ENCODE data around the gene PLA2G4E. TPM values are rescaled to one million over a fixed set of nuclear protein-coding genes. Genes with fewer than 3 reads are reported as not detected.
A peak's percentile ranks its signal among the peaks of the same experiment; 100 is the strongest.

Gene PLA2G4E
- total and polyA plus RNA-seq, 2 of the 13 experiments (the other 11 are each of a cell fraction or from before 2014, with no cell fraction given), result not detected

DNA sequence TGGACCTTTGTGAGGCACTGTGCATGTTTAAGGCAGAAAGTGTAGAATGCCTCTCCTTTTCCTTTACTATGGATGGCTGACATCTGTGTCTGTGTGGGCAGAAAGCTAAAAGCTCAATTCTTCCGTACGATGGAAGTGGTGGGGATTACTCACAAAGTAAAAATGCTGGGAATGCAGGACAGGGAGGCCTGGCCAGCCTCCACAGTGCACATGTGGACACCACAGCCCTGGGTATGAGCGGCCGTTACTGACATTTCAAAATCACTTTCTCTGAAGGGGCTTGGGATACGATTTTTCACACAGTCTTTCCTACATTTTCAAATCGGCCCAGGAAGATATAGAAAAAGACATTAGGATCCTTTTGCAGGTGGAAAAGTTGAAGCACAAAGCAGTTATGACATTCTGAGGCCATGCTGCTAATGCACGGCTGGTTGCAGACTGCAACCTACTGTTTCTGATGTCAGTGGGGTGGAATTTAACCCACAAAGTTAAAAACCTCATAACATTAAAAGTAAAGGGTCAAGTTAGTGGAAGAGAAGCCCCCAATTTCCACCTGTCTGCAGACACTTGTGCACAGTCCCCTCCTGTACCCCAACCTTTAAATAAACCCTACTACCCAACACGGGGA, 76.4 kb downstream of the PLA2G4E start (continued):
- TF ChIP-seq ZNF282 (IDR thresholded peaks at IDR 0.05; ENCODE audit: partially characterized antibody), result no peak
- TF ChIP-seq ZNF7 (CRISPR knock-in tag; IDR thresholded peaks at IDR 0.05), result no peak
- TF ChIP-seq ZSCAN9 (CRISPR knock-in tag; IDR thresholded peaks at IDR 0.05; ENCODE audit: borderline replicate concordance), result no peak
- TF ChIP-seq NFIC (IDR thresholded peaks at IDR 0.05; ENCODE audit: low read length), result no peak
- TF ChIP-seq MYC (CRISPR knock-in tag; IDR thresholded peaks at IDR 0.05; ENCODE audit: borderline replicate concordance), result peak; percentile 40; the same call in 1 of the 2 replicates
- no peak for TF ChIP-seq NFKBIZ (CRISPR knock-in tag; IDR thresholded peaks at IDR 0.05)
- TF ChIP-seq, protein P1, sequence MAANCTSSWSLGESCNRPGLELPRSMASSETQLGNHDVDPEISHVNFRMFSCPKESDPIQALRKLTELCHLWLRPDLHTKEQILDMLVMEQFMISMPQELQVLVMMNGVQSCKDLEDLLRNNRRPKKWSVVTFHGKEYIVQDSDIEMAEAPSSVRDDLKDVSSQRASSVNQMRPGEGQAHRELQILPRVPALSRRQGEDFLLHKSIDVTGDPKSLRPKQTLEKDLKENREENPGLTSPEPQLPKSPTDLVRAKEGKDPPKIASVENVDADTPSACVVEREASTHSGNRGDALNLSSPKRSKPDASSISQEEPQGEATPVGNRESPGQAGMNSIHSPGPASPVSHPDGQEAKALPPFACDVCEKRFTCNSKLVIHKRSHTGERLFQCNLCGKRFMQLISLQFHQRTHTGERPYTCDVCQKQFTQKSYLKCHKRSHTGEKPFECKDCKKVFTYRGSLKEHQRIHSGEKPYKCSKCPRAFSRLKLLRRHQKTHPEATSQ (CRISPR knock-in tag; IDR thresholded peaks at IDR 0.05; ENCODE audit: borderline replicate concordance), result no peak
- no peak for TF ChIP-seq REXO4 (CRISPR knock-in tag; IDR thresholded peaks at IDR 0.05; ENCODE audit: borderline replicate concordance)
- TF ChIP-seq HIVEP1 (CRISPR knock-in tag; IDR thresholded peaks at IDR 0.05), result no peak
- no peak for TF ChIP-seq PITX1 (CRISPR knock-in tag; IDR thresholded peaks at IDR 0.05)
- no peak for TF ChIP-seq MYPOP (CRISPR knock-in tag; IDR thresholded peaks at IDR 0.05)
- TF ChIP-seq, protein P2, sequence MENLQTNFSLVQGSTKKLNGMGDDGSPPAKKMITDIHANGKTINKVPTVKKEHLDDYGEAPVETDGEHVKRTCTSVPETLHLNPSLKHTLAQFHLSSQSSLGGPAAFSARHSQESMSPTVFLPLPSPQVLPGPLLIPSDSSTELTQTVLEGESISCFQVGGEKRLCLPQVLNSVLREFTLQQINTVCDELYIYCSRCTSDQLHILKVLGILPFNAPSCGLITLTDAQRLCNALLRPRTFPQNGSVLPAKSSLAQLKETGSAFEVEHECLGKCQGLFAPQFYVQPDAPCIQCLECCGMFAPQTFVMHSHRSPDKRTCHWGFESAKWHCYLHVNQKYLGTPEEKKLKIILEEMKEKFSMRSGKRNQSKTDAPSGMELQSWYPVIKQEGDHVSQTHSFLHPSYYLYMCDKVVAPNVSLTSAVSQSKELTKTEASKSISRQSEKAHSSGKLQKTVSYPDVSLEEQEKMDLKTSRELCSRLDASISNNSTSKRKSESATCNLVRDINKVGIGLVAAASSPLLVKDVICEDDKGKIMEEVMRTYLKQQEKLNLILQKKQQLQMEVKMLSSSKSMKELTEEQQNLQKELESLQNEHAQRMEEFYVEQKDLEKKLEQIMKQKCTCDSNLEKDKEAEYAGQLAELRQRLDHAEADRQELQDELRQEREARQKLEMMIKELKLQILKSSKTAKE (CRISPR knock-in tag; IDR thresholded peaks at IDR 0.05; ENCODE audit: borderline replicate concordance), result no peak
- TF ChIP-seq IKZF4 (CRISPR knock-in tag; IDR thresholded peaks at IDR 0.05; ENCODE audit: borderline replicate concordance, low read depth, not compliant biosample characterization), result no peak
- no peak for TF ChIP-seq HIC2 (CRISPR knock-in tag; IDR thresholded peaks at IDR 0.05; ENCODE audit: low read depth)
- peak; percentile 99 for TF ChIP-seq TEAD3 (CRISPR knock-in tag; optimal IDR thresholded peaks at IDR 0.05; ENCODE audit: borderline replicate concordance)
- TF ChIP-seq JUN (CRISPR knock-in tag; IDR thresholded peaks at IDR 0.05), result peak; percentile 92
- no peak for TF ChIP-seq MEF2D (CRISPR knock-in tag; IDR thresholded peaks at IDR 0.05)
- no peak for TF ChIP-seq ZNF367 (CRISPR knock-in tag; IDR thresholded peaks at IDR 0.05; ENCODE audit: borderline replicate concordance)
- TF ChIP-seq ZNF136 (CRISPR knock-in tag; IDR thresholded peaks at IDR 0.05; ENCODE audit: low read depth), result no peak
- no peak for TF ChIP-seq ZNF331 (CRISPR knock-in tag; IDR thresholded peaks at IDR 0.05)
- no peak for TF ChIP-seq ZKSCAN8 (CRISPR knock-in tag; IDR thresholded peaks at IDR 0.05; ENCODE audit: borderline replicate concordance)
- no peak for TF ChIP-seq ZNF468 (CRISPR knock-in tag; IDR thresholded peaks at IDR 0.05)
- TF ChIP-seq NFRKB (IDR thresholded peaks at IDR 0.05), result no peak
- TF ChIP-seq JUNB (CRISPR knock-in tag; IDR thresholded peaks at IDR 0.05; ENCODE audit: borderline replicate concordance), result peak; percentile 30; the same call in 1 of the 2 replicates
- TF ChIP-seq ZNF619 (CRISPR knock-in tag; IDR thresholded peaks at IDR 0.05), result no peak
- TF ChIP-seq MXI1 (IDR thresholded peaks at IDR 0.05; ENCODE audit: borderline replicate concordance, low read depth, low read length), result peak; percentile 69; the same call in 2 of the 3 replicates

All from HepG2 (cell line).